A549 (cell line): ENCODE results near the gene MMP2. TPM values are rescaled to one million over a fixed set of nuclear protein-coding genes. Genes with fewer than 3 reads are reported as not detected.

Experiments
- ATAC-seq, 2 experiments: fragments of 200-7000 bp in 1 of 2; fragments of >200 bp in 1 of 2; cut with Nextera tagmentation in 1 of 2; cut with Tn5 transposase in 1 of 2; 3 replicates each; pipeline versions ENCODE4 v1.8.0 to v1.9.1; 2018 to 2020; ENCODE audit warnings: mild to moderate bottlenecking in 1 of 2, moderate library complexity in 1 of 2
- CTCF ChIA-PET: fragments of 300-600 bp; sonication (Branson Sonifier 250); formaldehyde crosslinking; extraction: SDS; loops from one replicate; lab custom pipeline; 2021; ENCODE audit warnings: antibody characterized with exemption, inconsistent platforms; lab: Yijun Ruan, JAX
- POLR2A ChIA-PET: fragments of 350-600 bp; formaldehyde crosslinking; extraction: SDS; loops from one replicate; lab custom pipeline; 2021; ENCODE audit warnings: antibody characterized with exemption, inconsistent platforms; lab: Yijun Ruan, JAX
- DNase-seq, 2 experiments: peaks; one replicate each; pipeline versions ENCODE4 v3.0.0 to v3.0.0-alpha.2; 2011 to 2016; ENCODE audit warnings: low read depth in 1 of 2, low spot score in 1 of 2
- FAIRE-seq: peaks from 2 replicates; lab custom pipeline; 2011; peaks lifted over from hg19 to GRCh38; lab: Jason Lieb, UNC
- H3K27ac ChIP-seq, 2 experiments: fragments of >200 bp; sonication (Bioruptor Twin); formaldehyde crosslinking; 3 replicates each; pipeline ENCODE4 v1.5.1; 2016 to 2017
- H3K4me1 ChIP-seq: fragments of >200 bp; sonication (Bioruptor Twin); formaldehyde crosslinking; 3 replicates; pipeline ENCODE4 v1.6.1; 2016
- H3K4me2 ChIP-seq: fragments of >200 bp; sonication (Bioruptor Twin); formaldehyde crosslinking; 3 replicates; pipeline ENCODE4 v1.6.1; 2016
- H3K4me3 ChIP-seq: fragments of >200 bp; sonication (Bioruptor Twin); formaldehyde crosslinking; 3 replicates; pipeline ENCODE4 v1.5.1; 2016
- H3K9me3 ChIP-seq: fragments of >200 bp; sonication (Bioruptor Twin); formaldehyde crosslinking; 3 replicates; pipeline ENCODE4 v1.6.1; 2016
- ATOH8 ChIP-seq: fragments of 250-450 bp; sonication (Bioruptor Pico); IDR thresholded peaks from 2 replicates; pipeline ENCODE4 v1.5.0; 2020; ENCODE audit warnings: low read depth, mild to moderate bottlenecking, moderate library complexity
- BHLHE40 ChIP-seq: IDR thresholded peaks from 2 replicates; pipeline ENCODE4 v1.6.1; 2012; ENCODE audit warnings: low read depth, low read length, inconsistent platforms
- CBX2 ChIP-seq: fragments of 200-600 bp; sonication (generic); IDR thresholded peaks from 2 replicates; pipeline ENCODE4 v1.6.1; 2016; ENCODE audit warnings: low read depth, mild to moderate bottlenecking, borderline replicate concordance
- CBX8 ChIP-seq: fragments of 200-600 bp; sonication (generic); IDR thresholded peaks from 2 replicates; pipeline ENCODE4 v1.6.1; 2016
- CHD2 ChIP-seq: fragments of 150-350 bp; IDR thresholded peaks from 2 replicates; pipeline ENCODE4 v1.6.1; 2014; ENCODE audit warnings: low read length; ENCODE audit not compliant: partially characterized antibody
- EHMT2 ChIP-seq: fragments of 200-600 bp; sonication (generic); IDR thresholded peaks from 2 replicates; pipeline ENCODE4 v1.6.1; 2016; ENCODE audit warnings: antibody characterized with exemption, low read depth, mild to moderate bottlenecking, moderate library complexity
- ELK1 ChIP-seq: fragments of 150-350 bp; IDR thresholded peaks from 2 replicates; pipeline ENCODE4 v1.6.1; 2014; ENCODE audit warnings: low read depth, mild to moderate bottlenecking, low read length
- EP300 ChIP-seq, 2 experiments: fragments of >200 bp; sonication (Bioruptor Twin); formaldehyde crosslinking; IDR thresholded peaks; 2 replicates in 1 of 2; 3 replicates in 1 of 2; pipeline ENCODE4 v1.6.1; 2016 to 2017
- FOSB ChIP-seq: fragments of 250-450 bp; sonication (Bioruptor Pico); IDR thresholded peaks from 2 replicates; pipeline ENCODE4 v1.5.0; 2020; ENCODE audit warnings: mild to moderate bottlenecking, moderate library complexity
- FOXS1 ChIP-seq: fragments of 250-450 bp; sonication (Bioruptor Pico); IDR thresholded peaks from 2 replicates; pipeline ENCODE4 v1.5.0; 2020; ENCODE audit warnings: mild to moderate bottlenecking, moderate library complexity
- HDAC2 ChIP-seq: fragments of 200-600 bp; sonication (generic); IDR thresholded peaks from 2 replicates; pipeline ENCODE4 v1.6.1; 2016
- HES2 ChIP-seq: fragments of >200 bp; sonication (Bioruptor Twin); formaldehyde crosslinking; IDR thresholded peaks from 2 replicates; pipeline ENCODE4 v1.6.1; 2016
- HMGXB4 ChIP-seq: fragments of 250-450 bp; sonication (Bioruptor Pico); IDR thresholded peaks from 2 replicates; pipeline ENCODE4 v1.5.0; 2021; ENCODE audit warnings: mild to moderate bottlenecking, moderate library complexity, borderline replicate concordance
- HOXA7 ChIP-seq: fragments of 250-450 bp; sonication (Bioruptor Pico); IDR thresholded peaks from 2 replicates; pipeline ENCODE4 v1.5.0; 2020; ENCODE audit warnings: mild to moderate bottlenecking, moderate library complexity
- KDM5A ChIP-seq: fragments of 200-600 bp; sonication (generic); IDR thresholded peaks from 2 replicates; pipeline ENCODE4 v1.6.1; 2016; ENCODE audit warnings: antibody characterized with exemption, mild to moderate bottlenecking
- MAFK ChIP-seq: fragments of 450-650 bp; IDR thresholded peaks from 2 replicates; pipeline ENCODE4 v1.6.1; 2014; ENCODE audit not compliant: partially characterized antibody
- MAX ChIP-seq: IDR thresholded peaks from 2 replicates; pipeline ENCODE4 v1.6.1; 2012
- POLR2AphosphoS2 ChIP-seq: conservative IDR thresholded peaks from 2 replicates; pipeline ENCODE4 v1.6.1; 2012; ENCODE audit warnings: low read length, improper control_type of control experiment, inconsistent platforms
- RARB ChIP-seq: fragments of 250-450 bp; sonication (Bioruptor Pico); IDR thresholded peaks from 2 replicates; pipeline ENCODE4 v1.8.0; 2021; ENCODE audit warnings: mild to moderate bottlenecking, moderate library complexity
- RFX5 ChIP-seq: fragments of 450-650 bp; IDR thresholded peaks from 2 replicates; pipeline ENCODE4 v1.7.1; 2014; ENCODE audit warnings: antibody characterized with exemption, mild to moderate bottlenecking, moderate library complexity
- RNF2 ChIP-seq: fragments of 200-600 bp; sonication (generic); IDR thresholded peaks from 2 replicates; pipeline ENCODE4 v1.6.1; 2016; ENCODE audit warnings: low read depth, mild to moderate bottlenecking, antibody characterized with exemption, moderate library complexity, borderline replicate concordance
- TP53 ChIP-seq: fragments of 250-450 bp; sonication (Bioruptor Pico); IDR thresholded peaks from 2 replicates; pipeline ENCODE4 v1.5.0; 2021; ENCODE audit warnings: mild to moderate bottlenecking, moderate library complexity
- WGBS: methylation state at CpG from one replicate; pipeline ENCODE4 v1.1.6; 2017; ENCODE audit errors: missing lambda C conversion rate; 5-methylcytosine and 5-hydroxymethylcytosine counted together
- polyA plus RNA-seq, 4 experiments: library from polyadenylated mRNA; depleted of rRNA in 3 of 4; stranded (reverse); fragments of >200 nt; fragmentation: RNase III in 1 of 4; extraction: RNeasy Plus Mini Kit Qiagen cat#74134 plus additional on column Dnase treatment in 1 of 4; gene quantifications; 2 replicates in 3 of 4; 3 replicates in 1 of 4; pipeline ENCODE4 v1.2.3, GENCODE V29; 2011 to 2017

The MMP2 gene
- polyA plus RNA-seq, 2 of the 4 experiments (the other 2 are of a cell fraction): 11.5 to 11.8 TPM

- CTCF ChIA-PET: interaction anchor here (1.0 to 8.2 kb wide), 2 partner anchors 9 to 65 kb away, joined by 3 to 47 read pairs; no protein-coding TSS in a partner anchor
Observed at GRCh38 chr16:55530316-55530856, 51.4 kb downstream of the MMP2 start.

GRCh38 chr16:55532227-55532626 lies 53.2 kb downstream of the MMP2 start:
- H3K27ac ChIP-seq: no peak overlapping the region
- ATAC-seq (no peak), DNase-seq (no peak), FAIRE-seq (no peak)
- POLR2A ChIA-PET: no interaction called here
- 88% methylated on average over 1 of the region's 1 CpG for WGBS
- CTCF ChIA-PET: interaction anchor here (0.6 to 8.2 kb wide), 2 partner anchors 67 to 1280 kb away, joined by 4 to 47 read pairs; no protein-coding TSS in a partner anchor
- H3K4me3 ChIP-seq: no peak overlapping the region
- TF ChIP-seq ATOH8 (CRISPR knock-in tag) (no peak), RFX5 (no peak), BHLHE40 (no peak), EHMT2 (no peak), ELK1 (no peak), POLR2AphosphoS2 (no peak), CBX2 (no peak), RNF2 (no peak), FOSB (CRISPR knock-in tag) (no peak), CBX8 (no peak), MAX (no peak), HMGXB4 (CRISPR knock-in tag) (no peak), RARB (CRISPR knock-in tag) (no peak), HES2 (no peak), HDAC2 (no peak)
- no peaks in the 10 kb centered on the region for H3K9me3 ChIP-seq
- H3K4me1 ChIP-seq: no peaks in the 10 kb centered on the region
- no peak overlapping the region for H3K4me2 ChIP-seq

More at GRCh38 chr16:55530316-55530856, 51.4 kb downstream of the MMP2 start:
- 83% methylated on average over 1 of the region's 1 CpG for WGBS
- DNase-seq (no peak), FAIRE-seq (no peak), ATAC-seq (no peak)
- no peak overlapping the region for H3K27ac ChIP-seq
- H3K4me1 ChIP-seq: no peaks in the 10 kb centered on the region
- POLR2A ChIA-PET: no interaction called here
- H3K9me3 ChIP-seq: no peaks in the 10 kb centered on the region
- H3K4me2 ChIP-seq: no peak overlapping the region
- no peak for TF ChIP-seq FOXS1 (CRISPR knock-in tag)
- TF ChIP-seq BHLHE40: no peak
- TF ChIP-seq MAFK: no peak
- no peak for TF ChIP-seq RNF2
- TF ChIP-seq KDM5A: no peak
- no peak for TF ChIP-seq HOXA7 (CRISPR knock-in tag)
- TF ChIP-seq CHD2: no peak
- TF ChIP-seq TP53 (CRISPR knock-in tag): no peak
- no peak for TF ChIP-seq RARB (CRISPR knock-in tag)
- TF ChIP-seq EP300 (IDR thresholded peaks at IDR 0.05): no peak
- no peak overlapping the region for H3K4me3 ChIP-seq
